ENCODE measurements around the gene NUP93. TPM values are rescaled to one million over a fixed set of nuclear protein-coding genes. Genes with fewer than 3 reads are reported as not detected.

Gene NUP93
- total RNA-seq, 3 donors from 2014 or later (not counting 1 experiment from before 2014, with no cell fraction given): 83.7 to 88.8 (median 87.9) TPM

- Mint-ChIP-seq H3K27me3 (ENCODE audit: low read depth in 2 of 2) (no peaks in the 10 kb centered on the region), H3K4me1 (peaks cover 0 to 7% of the 10 kb centered on the region in 2 donors), H3K9me3 (no peaks in the 10 kb centered on the region), H3K27ac (no peak overlapping the region), H3K36me3 (no peaks in the 10 kb centered on the region), H3K4me3 (no peak overlapping the region)
- Histone ChIP-seq H3K36me3 (ENCODE audit: control insufficient read depth, insufficient read depth, low read length) (no peaks in the 10 kb centered on the region), H3K4me1 (ENCODE audit: control insufficient read depth, insufficient read depth, low read length) (no peaks in the 10 kb centered on the region), H3K27me3 (ENCODE audit: control insufficient read depth, insufficient read depth, low read length) (no peaks in the 10 kb centered on the region), H3K4me3 (ENCODE audit: low read length) (no peak overlapping the region), H3K9me3 (ENCODE audit: control insufficient read depth, insufficient read depth, low read length) (peaks cover 3% of the 10 kb centered on the region), H3K27ac (ENCODE audit: low read length) (no peak overlapping the region)
- intact Hi-C loops (cut with micrococcal nuclease): loop anchor here (5.0 kb wide), 1 partner anchor 753 kb away; no protein-coding TSS in a partner anchor
- DNase-seq (no peak), ATAC-seq (no peak)
- TF ChIP-seq, protein P1, sequence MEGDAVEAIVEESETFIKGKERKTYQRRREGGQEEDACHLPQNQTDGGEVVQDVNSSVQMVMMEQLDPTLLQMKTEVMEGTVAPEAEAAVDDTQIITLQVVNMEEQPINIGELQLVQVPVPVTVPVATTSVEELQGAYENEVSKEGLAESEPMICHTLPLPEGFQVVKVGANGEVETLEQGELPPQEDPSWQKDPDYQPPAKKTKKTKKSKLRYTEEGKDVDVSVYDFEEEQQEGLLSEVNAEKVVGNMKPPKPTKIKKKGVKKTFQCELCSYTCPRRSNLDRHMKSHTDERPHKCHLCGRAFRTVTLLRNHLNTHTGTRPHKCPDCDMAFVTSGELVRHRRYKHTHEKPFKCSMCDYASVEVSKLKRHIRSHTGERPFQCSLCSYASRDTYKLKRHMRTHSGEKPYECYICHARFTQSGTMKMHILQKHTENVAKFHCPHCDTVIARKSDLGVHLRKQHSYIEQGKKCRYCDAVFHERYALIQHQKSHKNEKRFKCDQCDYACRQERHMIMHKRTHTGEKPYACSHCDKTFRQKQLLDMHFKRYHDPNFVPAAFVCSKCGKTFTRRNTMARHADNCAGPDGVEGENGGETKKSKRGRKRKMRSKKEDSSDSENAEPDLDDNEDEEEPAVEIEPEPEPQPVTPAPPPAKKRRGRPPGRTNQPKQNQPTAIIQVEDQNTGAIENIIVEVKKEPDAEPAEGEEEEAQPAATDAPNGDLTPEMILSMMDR (IDR thresholded peaks at IDR 0.05): no peak
- 92% methylated on average over 1 of the region's 1 CpG for WGBS (ENCODE audit: insufficient coverage)
Measured at GRCh38 chr16:56700631-56701030, 29.3 kb upstream of the NUP93 start.

GRCh38 chr16:56701534-56701933, 28.4 kb upstream of the NUP93 start:
- WGBS (ENCODE audit: insufficient coverage): 89% methylated on average over 7 of the region's 7 CpGs
- ATAC-seq (no peak), DNase-seq (no peak)
- H3K27ac ChIP-seq (ENCODE audit: low read length): no peak overlapping the region
- no peaks in the 10 kb centered on the region for H3K27me3 ChIP-seq (ENCODE audit: control insufficient read depth, insufficient read depth, low read length)
- Mint-ChIP-seq H3K27me3 (ENCODE audit: low read depth in 2 of 2) (no peaks in the 10 kb centered on the region), H3K9me3 (no peaks in the 10 kb centered on the region), H3K4me1 (peaks cover 0 to 7% of the 10 kb centered on the region in 2 donors), H3K36me3 (no peaks in the 10 kb centered on the region), H3K27ac (no peak overlapping the region), H3K4me3 (no peak overlapping the region)
- H3K4me1 ChIP-seq (ENCODE audit: control insufficient read depth, insufficient read depth, low read length): no peaks in the 10 kb centered on the region
- H3K36me3 ChIP-seq (ENCODE audit: control insufficient read depth, insufficient read depth, low read length): no peaks in the 10 kb centered on the region
- TF ChIP-seq, protein P1 (IDR thresholded peaks at IDR 0.05): no peak
- intact Hi-C loops (cut with micrococcal nuclease): loop anchor here (5.0 kb wide), 1 partner anchor 754 kb away; no protein-coding TSS in a partner anchor
- H3K4me3 ChIP-seq (ENCODE audit: low read length): no peak overlapping the region
- H3K9me3 ChIP-seq (ENCODE audit: control insufficient read depth, insufficient read depth, low read length): peaks cover 3% of the 10 kb centered on the region

GRCh38 chr16:56702836-56703235, 27.1 kb upstream of the NUP93 start:
- Mint-ChIP-seq H3K4me1 (peaks cover 0 to 7% of the 10 kb centered on the region in 2 donors), H3K9me3 (no peaks in the 10 kb centered on the region), H3K27me3 (ENCODE audit: low read depth in 2 of 2) (no peaks in the 10 kb centered on the region), H3K4me3 (no peak overlapping the region), H3K36me3 (no peaks in the 10 kb centered on the region), H3K27ac (no peak overlapping the region)
- intact Hi-C loops (cut with micrococcal nuclease): loop anchor here (1.0 to 5.0 kb wide), 4 partner anchors 28 to 756 kb away; partner anchors contain the start of gene NUP93
- no peaks in the 10 kb centered on the region for H3K4me1 ChIP-seq (ENCODE audit: control insufficient read depth, insufficient read depth, low read length)
- no peaks in the 10 kb centered on the region for H3K27me3 ChIP-seq (ENCODE audit: control insufficient read depth, insufficient read depth, low read length)
- H3K4me3 ChIP-seq (ENCODE audit: low read length): no peak overlapping the region
- no peaks in the 10 kb centered on the region for H3K9me3 ChIP-seq (ENCODE audit: control insufficient read depth, insufficient read depth, low read length)
- H3K27ac ChIP-seq (ENCODE audit: low read length): no peak overlapping the region
- TF ChIP-seq, protein P1 (IDR thresholded peaks at IDR 0.05): no peak
- 100% methylated on average over 3 of the region's 5 CpGs for WGBS (ENCODE audit: insufficient coverage)
- no peaks in the 10 kb centered on the region for H3K36me3 ChIP-seq (ENCODE audit: control insufficient read depth, insufficient read depth, low read length)
- no peak for DNase-seq
- ATAC-seq: no peak
